ENCODE data around the gene NUPR2. TPM values are rescaled to one million over a fixed set of nuclear protein-coding genes. Genes with fewer than 3 reads are reported as not detected.
"Not testable (repeated sequence)": the region's sequence is repeated elsewhere in the genome, so short reads cannot be mapped to it uniquely, and the experiment has no call there.

Gene NUPR2
- total and polyA plus RNA-seq, 2 experiments from 2014 or later = not detected

GRCh38 chr7:56081626-56082340 lies 34.4 kb downstream of the NUPR2 start:
- TF ChIP-seq EZH2phosphoT487 (IDR thresholded peaks at IDR 0.05; ENCODE audit: insufficient read depth, low read depth) (no peak), EZH2 (IDR thresholded peaks at IDR 0.05; ENCODE audit: insufficient read depth, poor library complexity, severe bottlenecking) (no peak)
- no peaks in the 10 kb centered on the region for H4K20me1 ChIP-seq (ENCODE audit: insufficient read depth)
- no peaks in the 10 kb centered on the region; the same call in 1 of the 2 replicates for H3K36me3 ChIP-seq (ENCODE audit: low read depth)
- H3K79me2 ChIP-seq (ENCODE audit: insufficient read depth) = no peaks in the 10 kb centered on the region
- DNase-seq = no peak
- no peak overlapping the region for H3K9ac ChIP-seq
- 93 to 95% methylated on average over 25 to 29 of the region's 29 CpGs for WGBS, 2 experiments (ENCODE audit: low coverage in 1 of 2, low lambda C conversion rate in 2 of 2, missing lambda C conversion rate in 2 of 2)
- in situ Hi-C loops (cut with MboI) = no loop called here
- H3K4me1 ChIP-seq (ENCODE audit: insufficient read depth) = peaks cover 7% of the 10 kb centered on the region; the same call in 1 of the 2 replicates
- no peaks in the 10 kb centered on the region for H3K27me3 ChIP-seq (replicated peaks; ENCODE audit: insufficient read depth)
- H3F3A ChIP-seq (ENCODE audit: insufficient read depth) = no peaks in the 10 kb centered on the region
- H3K4me2 ChIP-seq (ENCODE audit: unreplicated experiment) = no peak overlapping the region
- no peaks in the 10 kb centered on the region for H3K9me2 ChIP-seq (ENCODE audit: insufficient read depth)
- no peak overlapping the region for H2AFZ ChIP-seq
- H3K27ac ChIP-seq = no peak overlapping the region
- no peak overlapping the region for H3K4me3 ChIP-seq
- no peaks in the 10 kb centered on the region for H3K9me3 ChIP-seq (ENCODE audit: low read depth)

GRCh38 chr7:56080726-56081435 lies 35.3 kb downstream of the NUPR2 start:
- H2AFZ ChIP-seq; DNase-seq; H3K4me3 ChIP-seq; H3K27me3 ChIP-seq (replicated peaks; ENCODE audit: insufficient read depth); H3K36me3 ChIP-seq (ENCODE audit: low read depth); in situ Hi-C loops (cut with MboI); H3K79me2 ChIP-seq (ENCODE audit: insufficient read depth); H4K20me1 ChIP-seq (ENCODE audit: insufficient read depth); H3K9me3 ChIP-seq (ENCODE audit: low read depth); H3K4me1 ChIP-seq (ENCODE audit: insufficient read depth); H3K9me2 ChIP-seq (ENCODE audit: insufficient read depth); H3F3A ChIP-seq (ENCODE audit: insufficient read depth); H3K9ac ChIP-seq; H3K27ac ChIP-seq; H3K4me2 ChIP-seq (ENCODE audit: unreplicated experiment): not testable (repeated sequence)
- 94 to 95% methylated on average over 25 to 26 of the region's 28 CpGs for WGBS, 2 experiments (ENCODE audit: low coverage in 1 of 2, low lambda C conversion rate in 2 of 2, missing lambda C conversion rate in 2 of 2)

GRCh38 chr7:56079450-56080185 lies 36.6 kb downstream of the NUPR2 start:
- Histone ChIP-seq H4K20me1 (ENCODE audit: insufficient read depth) (no peaks in the 10 kb centered on the region), H2AFZ (0 out of 2 replicates have a peak overlapping the region, but pooled peaks have one; percentile 11), H3K27me3 (replicated peaks; ENCODE audit: insufficient read depth) (no peaks in the 10 kb centered on the region), H3K9me3 (ENCODE audit: low read depth) (no peaks in the 10 kb centered on the region), H3K27ac (peak overlapping the region; percentile 32; the same call in 1 of the 2 replicates), H3K79me2 (ENCODE audit: insufficient read depth) (no peaks in the 10 kb centered on the region), H3F3A (ENCODE audit: insufficient read depth) (no peaks in the 10 kb centered on the region), H3K4me1 (ENCODE audit: insufficient read depth) (peaks cover 7% of the 10 kb centered on the region; the same call in 1 of the 2 replicates), H3K4me3 (no peak overlapping the region), H3K9me2 (ENCODE audit: insufficient read depth) (no peaks in the 10 kb centered on the region), H3K36me3 (ENCODE audit: low read depth) (no peaks in the 10 kb centered on the region; the same call in 1 of the 2 replicates), H3K4me2 (ENCODE audit: unreplicated experiment) (no peak overlapping the region), H3K9ac (peak overlapping the region; percentile 26; the same call in 1 of the 2 replicates)
- WGBS, 2 experiments (ENCODE audit: low coverage in 1 of 2, low lambda C conversion rate in 2 of 2, missing lambda C conversion rate in 2 of 2) = 23 to 25% methylated on average over 12 of the region's 12 CpGs
- TF ChIP-seq EZH2phosphoT487 (IDR thresholded peaks at IDR 0.05; ENCODE audit: insufficient read depth, low read depth) = no peak
- no peak for TF ChIP-seq EZH2 (IDR thresholded peaks at IDR 0.05; ENCODE audit: insufficient read depth, poor library complexity, severe bottlenecking)
- in situ Hi-C loops (cut with MboI) = loop anchor here (10.0 kb wide), 1 partner anchor 435 kb away; no protein-coding TSS in a partner anchor
- peak; percentile 89 for DNase-seq

GRCh38 chr7:56078196-56078595 lies 38.0 kb downstream of the NUPR2 start:
- no peaks in the 10 kb centered on the region for H3F3A ChIP-seq (ENCODE audit: insufficient read depth)
- H3K9me3 ChIP-seq (ENCODE audit: low read depth) = no peaks in the 10 kb centered on the region
- peaks cover 7% of the 10 kb centered on the region; the same call in 1 of the 2 replicates for H3K4me1 ChIP-seq (ENCODE audit: insufficient read depth)
- H4K20me1 ChIP-seq (ENCODE audit: insufficient read depth) = no peaks in the 10 kb centered on the region
- H2AFZ ChIP-seq = no peak overlapping the region
- H3K27ac ChIP-seq = no peak overlapping the region
- no peaks in the 10 kb centered on the region for H3K27me3 ChIP-seq (replicated peaks; ENCODE audit: insufficient read depth)
- TF ChIP-seq EZH2phosphoT487 (IDR thresholded peaks at IDR 0.05; ENCODE audit: insufficient read depth, low read depth) (no peak), EZH2 (IDR thresholded peaks at IDR 0.05; ENCODE audit: insufficient read depth, poor library complexity, severe bottlenecking) (no peak)
- H3K9me2 ChIP-seq (ENCODE audit: insufficient read depth) = no peaks in the 10 kb centered on the region
- no peak overlapping the region for H3K4me3 ChIP-seq
- no peak overlapping the region for H3K4me2 ChIP-seq (ENCODE audit: unreplicated experiment)
- DNase-seq = no peak
- no peaks in the 10 kb centered on the region; the same call in 1 of the 2 replicates for H3K36me3 ChIP-seq (ENCODE audit: low read depth)
- H3K9ac ChIP-seq = no peak overlapping the region
- no peaks in the 10 kb centered on the region for H3K79me2 ChIP-seq (ENCODE audit: insufficient read depth)
- in situ Hi-C loops (cut with MboI) = loop anchor here (10.0 kb wide), 1 partner anchor 433 kb away; no protein-coding TSS in a partner anchor
- 93 to 99% methylated on average over 15 to 16 of the region's 16 CpGs for WGBS, 2 experiments (ENCODE audit: low coverage in 1 of 2, low lambda C conversion rate in 2 of 2, missing lambda C conversion rate in 2 of 2)
